ENCODE data around the gene RPTOR.

Gene RPTOR

DNA sequence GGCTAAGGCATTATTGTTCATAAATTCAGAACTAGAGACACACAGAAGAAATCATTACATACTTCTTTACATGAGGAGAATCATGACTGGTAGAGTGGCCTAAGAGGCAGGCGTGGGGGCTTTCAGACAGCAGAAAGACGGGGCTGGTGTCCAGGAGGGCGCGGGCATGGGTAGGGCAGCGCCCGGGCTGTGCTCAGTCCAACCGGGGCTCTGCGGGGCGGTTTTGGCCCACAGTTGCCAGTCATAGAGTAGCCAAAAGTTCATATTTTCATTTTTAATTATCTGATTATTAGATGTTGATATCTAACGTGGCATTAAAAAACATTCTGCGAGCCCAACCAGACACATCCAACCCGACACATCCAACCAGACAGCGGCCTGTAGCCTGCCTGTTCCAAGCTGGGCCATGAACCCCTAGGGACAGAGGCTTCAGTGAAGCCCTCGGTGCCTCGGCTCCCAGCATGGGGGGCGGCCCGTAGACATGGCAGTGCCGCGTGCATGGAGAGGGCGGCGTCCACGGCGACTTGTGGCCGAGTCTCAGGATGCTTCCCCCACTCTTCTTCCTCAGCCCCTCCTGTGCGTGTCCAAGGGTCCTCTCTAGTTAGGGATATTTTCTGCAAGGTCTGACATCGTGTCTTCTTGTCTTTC lies 284.7 kb downstream of the RPTOR start:
- ATAC-seq = no peak
- TF ChIP-seq GLIS3 (CRISPR knock-in tag; IDR thresholded peaks at IDR 0.05) = no peak
- TF ChIP-seq RARB (CRISPR knock-in tag; IDR thresholded peaks at IDR 0.05) = no peak
- no peak for TF ChIP-seq ZNF8 (CRISPR knock-in tag; IDR thresholded peaks at IDR 0.05)
- TF ChIP-seq, protein P1, sequence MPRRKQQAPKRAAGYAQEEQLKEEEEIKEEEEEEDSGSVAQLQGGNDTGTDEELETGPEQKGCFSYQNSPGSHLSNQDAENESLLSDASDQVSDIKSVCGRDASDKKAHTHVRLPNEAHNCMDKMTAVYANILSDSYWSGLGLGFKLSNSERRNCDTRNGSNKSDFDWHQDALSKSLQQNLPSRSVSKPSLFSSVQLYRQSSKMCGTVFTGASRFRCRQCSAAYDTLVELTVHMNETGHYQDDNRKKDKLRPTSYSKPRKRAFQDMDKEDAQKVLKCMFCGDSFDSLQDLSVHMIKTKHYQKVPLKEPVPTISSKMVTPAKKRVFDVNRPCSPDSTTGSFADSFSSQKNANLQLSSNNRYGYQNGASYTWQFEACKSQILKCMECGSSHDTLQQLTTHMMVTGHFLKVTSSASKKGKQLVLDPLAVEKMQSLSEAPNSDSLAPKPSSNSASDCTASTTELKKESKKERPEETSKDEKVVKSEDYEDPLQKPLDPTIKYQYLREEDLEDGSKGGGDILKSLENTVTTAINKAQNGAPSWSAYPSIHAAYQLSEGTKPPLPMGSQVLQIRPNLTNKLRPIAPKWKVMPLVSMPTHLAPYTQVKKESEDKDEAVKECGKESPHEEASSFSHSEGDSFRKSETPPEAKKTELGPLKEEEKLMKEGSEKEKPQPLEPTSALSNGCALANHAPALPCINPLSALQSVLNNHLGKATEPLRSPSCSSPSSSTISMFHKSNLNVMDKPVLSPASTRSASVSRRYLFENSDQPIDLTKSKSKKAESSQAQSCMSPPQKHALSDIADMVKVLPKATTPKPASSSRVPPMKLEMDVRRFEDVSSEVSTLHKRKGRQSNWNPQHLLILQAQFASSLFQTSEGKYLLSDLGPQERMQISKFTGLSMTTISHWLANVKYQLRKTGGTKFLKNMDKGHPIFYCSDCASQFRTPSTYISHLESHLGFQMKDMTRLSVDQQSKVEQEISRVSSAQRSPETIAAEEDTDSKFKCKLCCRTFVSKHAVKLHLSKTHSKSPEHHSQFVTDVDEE (CRISPR knock-in tag; IDR thresholded peaks at IDR 0.05) = no peak
- no peak for TF ChIP-seq BACH2 (CRISPR knock-in tag; IDR thresholded peaks at IDR 0.05; ENCODE audit: borderline replicate concordance)
- no peak for TF ChIP-seq CSDC2 (CRISPR knock-in tag; IDR thresholded peaks at IDR 0.05)
- TF ChIP-seq ARNTL (CRISPR knock-in tag; IDR thresholded peaks at IDR 0.05; ENCODE audit: borderline replicate concordance, low read depth) = no peak
- TF ChIP-seq, protein P2, sequence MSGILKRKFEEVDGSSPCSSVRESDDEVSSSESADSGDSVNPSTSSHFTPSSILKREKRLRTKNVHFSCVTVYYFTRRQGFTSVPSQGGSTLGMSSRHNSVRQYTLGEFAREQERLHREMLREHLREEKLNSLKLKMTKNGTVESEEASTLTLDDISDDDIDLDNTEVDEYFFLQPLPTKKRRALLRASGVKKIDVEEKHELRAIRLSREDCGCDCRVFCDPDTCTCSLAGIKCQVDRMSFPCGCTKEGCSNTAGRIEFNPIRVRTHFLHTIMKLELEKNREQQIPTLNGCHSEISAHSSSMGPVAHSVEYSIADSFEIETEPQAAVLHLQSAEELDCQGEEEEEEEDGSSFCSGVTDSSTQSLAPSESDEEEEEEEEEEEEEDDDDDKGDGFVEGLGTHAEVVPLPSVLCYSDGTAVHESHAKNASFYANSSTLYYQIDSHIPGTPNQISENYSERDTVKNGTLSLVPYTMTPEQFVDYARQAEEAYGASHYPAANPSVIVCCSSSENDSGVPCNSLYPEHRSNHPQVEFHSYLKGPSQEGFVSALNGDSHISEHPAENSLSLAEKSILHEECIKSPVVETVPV (CRISPR knock-in tag; IDR thresholded peaks at IDR 0.05) = no peak
- no peak for TF ChIP-seq PPARA (CRISPR knock-in tag; IDR thresholded peaks at IDR 0.05; ENCODE audit: borderline replicate concordance)
- TF ChIP-seq ZFP3 (CRISPR knock-in tag; IDR thresholded peaks at IDR 0.05) = no peak
- TF ChIP-seq, protein P3, sequence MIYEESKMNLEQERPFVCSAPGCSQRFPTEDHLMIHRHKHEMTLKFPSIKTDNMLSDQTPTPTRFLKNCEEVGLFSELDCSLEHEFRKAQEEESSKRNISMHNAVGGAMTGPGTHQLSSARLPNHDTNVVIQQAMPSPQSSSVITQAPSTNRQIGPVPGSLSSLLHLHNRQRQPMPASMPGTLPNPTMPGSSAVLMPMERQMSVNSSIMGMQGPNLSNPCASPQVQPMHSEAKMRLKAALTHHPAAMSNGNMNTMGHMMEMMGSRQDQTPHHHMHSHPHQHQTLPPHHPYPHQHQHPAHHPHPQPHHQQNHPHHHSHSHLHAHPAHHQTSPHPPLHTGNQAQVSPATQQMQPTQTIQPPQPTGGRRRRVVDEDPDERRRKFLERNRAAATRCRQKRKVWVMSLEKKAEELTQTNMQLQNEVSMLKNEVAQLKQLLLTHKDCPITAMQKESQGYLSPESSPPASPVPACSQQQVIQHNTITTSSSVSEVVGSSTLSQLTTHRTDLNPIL (CRISPR knock-in tag; IDR thresholded peaks at IDR 0.05; ENCODE audit: low read depth) = no peak
- TF ChIP-seq, protein P4, sequence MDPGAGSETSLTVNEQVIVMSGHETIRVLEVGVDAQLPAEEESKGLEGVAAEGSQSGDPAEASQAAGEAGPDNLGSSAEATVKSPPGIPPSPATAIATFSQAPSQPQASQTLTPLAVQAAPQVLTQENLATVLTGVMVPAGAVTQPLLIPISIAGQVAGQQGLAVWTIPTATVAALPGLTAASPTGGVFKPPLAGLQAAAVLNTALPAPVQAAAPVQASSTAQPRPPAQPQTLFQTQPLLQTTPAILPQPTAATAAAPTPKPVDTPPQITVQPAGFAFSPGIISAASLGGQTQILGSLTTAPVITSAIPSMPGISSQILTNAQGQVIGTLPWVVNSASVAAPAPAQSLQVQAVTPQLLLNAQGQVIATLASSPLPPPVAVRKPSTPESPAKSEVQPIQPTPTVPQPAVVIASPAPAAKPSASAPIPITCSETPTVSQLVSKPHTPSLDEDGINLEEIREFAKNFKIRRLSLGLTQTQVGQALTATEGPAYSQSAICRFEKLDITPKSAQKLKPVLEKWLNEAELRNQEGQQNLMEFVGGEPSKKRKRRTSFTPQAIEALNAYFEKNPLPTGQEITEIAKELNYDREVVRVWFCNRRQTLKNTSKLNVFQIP (CRISPR knock-in tag; IDR thresholded peaks at IDR 0.05; ENCODE audit: borderline replicate concordance, low read depth) = no peak
- no peak for TF ChIP-seq ISL1 (CRISPR knock-in tag; IDR thresholded peaks at IDR 0.05)
- no peak for TF ChIP-seq TCF4 (CRISPR knock-in tag; IDR thresholded peaks at IDR 0.05; ENCODE audit: borderline replicate concordance)
- no peak for TF ChIP-seq SNAI2 (CRISPR knock-in tag; IDR thresholded peaks at IDR 0.05)
- TF ChIP-seq, protein P5, sequence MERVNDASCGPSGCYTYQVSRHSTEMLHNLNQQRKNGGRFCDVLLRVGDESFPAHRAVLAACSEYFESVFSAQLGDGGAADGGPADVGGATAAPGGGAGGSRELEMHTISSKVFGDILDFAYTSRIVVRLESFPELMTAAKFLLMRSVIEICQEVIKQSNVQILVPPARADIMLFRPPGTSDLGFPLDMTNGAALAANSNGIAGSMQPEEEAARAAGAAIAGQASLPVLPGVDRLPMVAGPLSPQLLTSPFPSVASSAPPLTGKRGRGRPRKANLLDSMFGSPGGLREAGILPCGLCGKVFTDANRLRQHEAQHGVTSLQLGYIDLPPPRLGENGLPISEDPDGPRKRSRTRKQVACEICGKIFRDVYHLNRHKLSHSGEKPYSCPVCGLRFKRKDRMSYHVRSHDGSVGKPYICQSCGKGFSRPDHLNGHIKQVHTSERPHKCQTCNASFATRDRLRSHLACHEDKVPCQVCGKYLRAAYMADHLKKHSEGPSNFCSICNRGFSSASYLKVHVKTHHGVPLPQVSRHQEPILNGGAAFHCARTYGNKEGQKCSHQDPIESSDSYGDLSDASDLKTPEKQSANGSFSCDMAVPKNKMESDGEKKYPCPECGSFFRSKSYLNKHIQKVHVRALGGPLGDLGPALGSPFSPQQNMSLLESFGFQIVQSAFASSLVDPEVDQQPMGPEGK (CRISPR knock-in tag; IDR thresholded peaks at IDR 0.05; ENCODE audit: borderline replicate concordance) = no peak

DNA sequence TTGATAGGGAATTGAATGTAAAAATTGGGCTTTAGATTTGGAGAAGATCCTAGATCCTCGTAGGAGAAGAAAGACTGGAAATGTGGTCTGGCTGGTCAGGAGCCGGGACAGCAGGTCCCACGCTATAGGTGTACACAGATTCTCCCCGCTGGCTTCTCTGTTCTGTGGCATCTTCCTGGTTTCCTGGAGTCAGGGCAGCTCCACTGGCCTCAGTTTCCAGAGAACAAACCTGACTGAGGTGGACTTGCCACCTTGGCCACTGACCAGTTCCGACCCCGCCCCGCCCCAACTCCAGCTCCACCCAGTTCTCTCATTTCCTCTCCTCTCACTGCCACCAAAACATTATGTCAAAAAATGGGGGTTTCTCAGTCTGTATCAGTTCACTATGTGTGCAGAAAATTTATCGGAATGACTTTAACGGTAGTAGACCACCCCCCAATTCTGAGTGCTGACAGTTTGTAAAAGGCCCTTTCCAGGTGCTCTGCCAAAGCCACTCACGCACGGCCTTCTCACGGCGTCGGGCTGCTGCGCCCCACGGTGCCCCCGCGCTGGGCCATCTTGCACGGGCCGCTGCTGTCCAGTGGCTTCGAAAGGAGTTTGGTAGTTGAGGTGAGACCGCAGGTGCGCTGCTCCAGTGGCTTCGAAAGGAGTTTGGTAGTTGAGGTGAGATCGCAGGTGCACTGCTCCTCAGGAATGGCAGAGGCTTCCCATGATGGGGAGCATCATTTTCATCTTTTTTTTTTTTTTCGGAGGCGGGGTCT lies 285.6 kb downstream of the RPTOR start:
- TF ChIP-seq ZNF565 (CRISPR knock-in tag; conservative IDR thresholded peaks at IDR 0.05; ENCODE audit: low read depth) = no peak
- no peak for TF ChIP-seq ESRRG (CRISPR knock-in tag; IDR thresholded peaks at IDR 0.05)
- no peak for TF ChIP-seq OSR1 (CRISPR knock-in tag; IDR thresholded peaks at IDR 0.05)
- TF ChIP-seq, protein P2 (CRISPR knock-in tag; IDR thresholded peaks at IDR 0.05) = no peak
- TF ChIP-seq, protein P4 (CRISPR knock-in tag; IDR thresholded peaks at IDR 0.05; ENCODE audit: borderline replicate concordance, low read depth) = no peak
- no peak for ATAC-seq

Data from SK-N-SH treated with all-trans-retinoic acid at 6 μM for 48 hours (cell line).